HUES6 (cell line): ENCODE measurements around the gene ALS2.
"Not testable (repeated sequence)": the region's sequence is repeated elsewhere in the genome, so short reads cannot be mapped to it uniquely, and the experiment has no call there.

ENCODE experiments used
- H3K27ac ChIP-seq: 2 replicates; pipeline ENCODE4 v1.7.0; 2013; ENCODE audit warnings: low read depth, mild to moderate bottlenecking, low read length, inconsistent platforms
- H3K27me3 ChIP-seq: 2 replicates; pipeline ENCODE4 v1.6.1; 2013; ENCODE audit warnings: low read length; ENCODE audit not compliant: control insufficient read depth, insufficient read depth
- H3K36me3 ChIP-seq: 2 replicates; pipeline ENCODE4 v1.6.1; 2013; ENCODE audit warnings: low read length; ENCODE audit not compliant: control insufficient read depth, insufficient read depth
- H3K4me1 ChIP-seq: 2 replicates; pipeline ENCODE4 v1.6.1; 2013; ENCODE audit warnings: low read length; ENCODE audit not compliant: control insufficient read depth, insufficient read depth
- H3K4me3 ChIP-seq: 2 replicates; pipeline ENCODE4 v1.5.1; 2013; ENCODE audit warnings: low read depth, low read length
- H3K9ac ChIP-seq: one replicate; pipeline ENCODE4 v1.6.1; 2013; ENCODE audit warnings: mild to moderate bottlenecking, low read length
- H3K9me3 ChIP-seq: 2 replicates; pipeline ENCODE4 v1.6.1; 2013; ENCODE audit warnings: low read depth, low read length; ENCODE audit not compliant: control insufficient read depth, insufficient read depth

Gene ALS2

DNA sequence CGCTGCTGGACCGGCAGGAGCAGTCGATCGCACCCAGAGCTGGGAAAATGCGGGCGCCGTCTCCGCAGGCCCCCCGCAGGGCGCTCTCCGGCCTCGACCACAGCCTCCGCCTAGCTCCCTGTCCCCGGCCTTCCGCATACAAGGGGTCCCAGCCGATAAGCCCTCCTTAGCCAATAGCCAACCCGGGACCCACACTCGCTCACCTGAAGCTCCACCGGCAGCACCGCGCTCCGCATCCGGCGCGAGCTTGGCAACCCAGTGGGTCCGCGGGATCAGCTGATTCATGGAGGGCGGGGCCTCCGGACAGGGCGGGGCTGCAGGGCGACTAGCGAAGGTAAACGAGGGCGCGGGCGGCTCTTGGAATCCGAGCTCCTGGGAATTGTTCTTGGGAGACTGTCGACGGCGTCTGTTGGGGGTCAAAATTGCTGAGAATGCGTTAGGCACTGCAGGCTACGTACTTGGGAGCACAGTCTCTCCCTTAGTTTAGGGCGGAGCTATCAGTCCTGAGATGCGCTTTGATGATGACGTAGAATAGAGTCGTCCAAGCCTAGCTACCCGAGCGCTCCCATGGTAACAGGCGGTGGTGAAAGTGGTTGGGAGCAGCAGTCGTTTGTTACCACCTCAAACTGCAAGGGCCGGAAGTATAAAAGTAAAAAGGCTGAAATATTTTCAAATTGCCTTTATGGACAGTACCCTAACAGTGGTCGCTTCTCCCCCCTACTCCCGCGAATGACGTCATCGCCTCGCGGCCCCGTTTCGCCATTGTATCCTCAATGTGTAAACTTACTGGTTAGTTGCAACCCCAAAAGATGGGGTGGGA, at the start of gene ALS2:
Gene ALS2, minus strand, starts transcription at position 260 of the 820 bp plus-strand sequence. CDS start 12,048 bp downstream, outside the sequence.
- Histone ChIP-seq H3K4me3 (peak within 1 kb of the TSS; percentile 87), H3K4me1 (peaks cover 38% of the 10 kb centered on the region), H3K27me3 (no peaks in the 10 kb centered on the region), H3K9ac (peak within 1 kb of the TSS; percentile 87), H3K9me3 (no peaks in the 10 kb centered on the region), H3K36me3 (no peaks in the 10 kb centered on the region), H3K27ac (peak within 1 kb of the TSS; percentile 83)

DNA sequence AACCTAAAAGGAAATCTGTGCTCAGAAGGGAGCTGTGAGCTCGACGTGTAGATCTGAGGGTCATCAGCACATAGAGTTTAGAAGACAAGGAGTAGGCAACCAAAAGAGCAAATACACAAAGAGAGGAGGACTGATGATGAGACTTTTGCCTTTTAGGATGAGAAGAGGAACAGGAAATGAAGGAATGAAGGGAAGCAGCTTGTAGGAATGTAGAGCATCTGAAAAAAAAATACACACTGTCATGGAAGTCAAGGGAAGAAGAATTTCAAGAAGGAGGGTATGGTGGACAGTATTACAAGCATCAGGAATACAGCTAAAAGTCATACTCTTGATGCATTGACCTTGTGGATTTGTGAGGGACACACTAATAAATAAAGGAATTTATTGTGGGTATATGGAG, 47.5 kb upstream of the ALS2 start:
- Histone ChIP-seq H3K9me3 (no peaks in the 10 kb centered on the region), H3K4me3 (no peak overlapping the region), H3K27me3 (no peaks in the 10 kb centered on the region), H3K9ac (no peak overlapping the region), H3K4me1 (no peaks in the 10 kb centered on the region), H3K36me3 (no peaks in the 10 kb centered on the region), H3K27ac (no peak overlapping the region)

DNA sequence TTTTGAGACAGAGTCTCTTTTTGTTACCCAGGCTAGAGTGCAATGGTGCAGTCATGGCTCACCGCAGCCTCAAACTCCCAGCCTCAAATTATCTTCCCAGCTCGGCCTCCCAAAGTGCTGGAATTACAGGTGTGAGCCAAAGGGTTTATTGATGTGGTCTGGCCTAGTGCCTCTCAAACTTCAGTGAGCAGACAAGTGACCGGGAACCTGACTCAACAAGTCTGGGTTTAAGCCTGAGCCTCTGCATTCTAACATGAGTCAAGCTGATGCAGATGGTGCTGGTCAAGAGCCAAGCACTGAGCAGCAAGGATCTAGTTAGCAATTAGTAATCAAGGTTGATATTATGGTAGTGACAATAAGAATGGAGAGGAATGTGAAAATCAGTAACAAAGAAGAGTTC, 46.9 kb upstream of the ALS2 start:
- H3K36me3 ChIP-seq: no peaks in the 10 kb centered on the region
- no peak overlapping the region for H3K4me3 ChIP-seq
- H3K9ac ChIP-seq: no peak overlapping the region
- no peaks in the 10 kb centered on the region for H3K9me3 ChIP-seq
- H3K27ac ChIP-seq: no peak overlapping the region
- no peaks in the 10 kb centered on the region for H3K4me1 ChIP-seq
- H3K27me3 ChIP-seq: no peaks in the 10 kb centered on the region

DNA sequence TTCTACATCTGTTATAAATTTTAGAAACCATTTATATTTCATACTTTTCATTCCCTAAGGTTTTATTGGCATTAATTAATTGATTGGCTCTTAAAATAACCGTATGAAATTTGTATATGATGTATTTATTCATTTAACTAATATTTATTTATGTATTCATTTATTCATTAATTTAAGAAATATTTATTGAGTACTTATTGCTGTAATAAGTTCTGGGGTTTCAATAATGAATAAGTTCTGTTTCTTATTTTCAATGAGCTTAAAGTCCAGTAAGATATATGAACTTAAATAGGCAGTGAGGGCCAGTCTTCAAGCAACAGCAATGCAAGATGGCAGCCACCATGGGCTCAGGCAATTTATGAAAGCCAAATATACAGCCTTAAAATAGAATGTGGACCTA, 43.5 kb upstream of the ALS2 start:
- no peaks in the 10 kb centered on the region for H3K4me1 ChIP-seq
- no peak overlapping the region for H3K27ac ChIP-seq
- no peak overlapping the region for H3K4me3 ChIP-seq
- H3K36me3 ChIP-seq: no peaks in the 10 kb centered on the region
- no peak overlapping the region for H3K9ac ChIP-seq
- no peaks in the 10 kb centered on the region for H3K9me3 ChIP-seq
- no peaks in the 10 kb centered on the region for H3K27me3 ChIP-seq

DNA sequence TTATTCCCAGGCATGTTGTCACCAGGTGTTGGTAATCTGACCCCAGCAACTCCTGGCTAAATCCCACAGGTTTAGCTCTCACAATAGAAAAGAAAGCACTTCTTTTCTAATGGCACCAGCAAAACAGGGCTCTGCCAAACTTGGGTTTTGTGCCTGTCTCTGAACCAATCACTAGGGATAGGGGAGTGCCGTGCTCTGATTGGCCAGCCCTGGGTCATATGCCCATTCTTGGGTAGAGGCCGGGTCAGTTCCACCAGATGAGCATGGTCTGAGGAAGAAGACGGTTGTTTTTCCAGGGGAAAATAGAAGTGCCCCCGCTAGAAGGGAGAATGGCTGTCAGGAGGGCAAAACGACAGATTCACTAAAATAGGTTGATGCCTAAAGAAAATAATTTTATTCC, 40.3 kb upstream of the ALS2 start:
- H3K9ac ChIP-seq: no peak overlapping the region

DNA sequence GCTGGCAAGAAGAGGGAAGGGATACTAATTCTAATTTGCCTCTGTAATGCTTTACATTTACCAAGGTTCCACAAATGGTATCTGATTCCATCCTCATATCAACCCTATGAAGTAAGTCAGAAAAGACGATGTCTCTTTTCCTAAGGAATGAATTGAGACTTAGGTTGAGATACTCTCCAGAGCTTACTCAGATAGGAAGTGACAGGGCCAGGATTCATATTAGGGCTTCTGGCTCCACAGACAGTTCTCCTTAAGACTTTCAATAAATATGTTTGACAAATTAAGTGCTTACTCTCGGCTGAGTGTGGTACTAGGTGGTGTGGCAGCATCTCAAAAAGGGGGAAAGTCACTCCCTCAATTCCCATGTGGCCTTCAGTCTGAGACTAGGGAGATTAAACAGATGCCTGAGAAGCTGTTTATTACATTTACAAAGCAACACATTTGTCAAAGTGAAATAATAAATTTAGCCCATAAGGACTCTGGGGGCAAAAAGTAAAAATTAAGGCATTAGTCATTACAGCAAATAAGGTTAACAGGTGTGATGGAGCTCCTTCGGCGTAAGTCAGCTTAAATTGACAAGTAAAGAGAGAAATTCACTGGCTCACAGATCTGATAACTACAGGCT, 39.8 kb upstream of the ALS2 start:
- Histone ChIP-seq H3K27ac (no peak overlapping the region), H3K4me3 (no peak overlapping the region), H3K4me1 (peaks cover 7% of the 10 kb centered on the region; the same call in 1 of the 2 replicates), H3K36me3 (no peaks in the 10 kb centered on the region), H3K9me3 (peaks cover 5% of the 10 kb centered on the region; the same call in 1 of the 2 replicates), H3K9ac (no peak overlapping the region), H3K27me3 (no peaks in the 10 kb centered on the region)

More for the DNA sequence above, 40.3 kb upstream of the ALS2 start:
- Histone ChIP-seq H3K4me1 (peaks cover 7% of the 10 kb centered on the region; the same call in 1 of the 2 replicates), H3K4me3 (no peak overlapping the region), H3K9me3 (peaks cover 5% of the 10 kb centered on the region; the same call in 1 of the 2 replicates), H3K27ac (no peak overlapping the region), H3K36me3 (no peaks in the 10 kb centered on the region), H3K27me3 (no peaks in the 10 kb centered on the region)

DNA sequence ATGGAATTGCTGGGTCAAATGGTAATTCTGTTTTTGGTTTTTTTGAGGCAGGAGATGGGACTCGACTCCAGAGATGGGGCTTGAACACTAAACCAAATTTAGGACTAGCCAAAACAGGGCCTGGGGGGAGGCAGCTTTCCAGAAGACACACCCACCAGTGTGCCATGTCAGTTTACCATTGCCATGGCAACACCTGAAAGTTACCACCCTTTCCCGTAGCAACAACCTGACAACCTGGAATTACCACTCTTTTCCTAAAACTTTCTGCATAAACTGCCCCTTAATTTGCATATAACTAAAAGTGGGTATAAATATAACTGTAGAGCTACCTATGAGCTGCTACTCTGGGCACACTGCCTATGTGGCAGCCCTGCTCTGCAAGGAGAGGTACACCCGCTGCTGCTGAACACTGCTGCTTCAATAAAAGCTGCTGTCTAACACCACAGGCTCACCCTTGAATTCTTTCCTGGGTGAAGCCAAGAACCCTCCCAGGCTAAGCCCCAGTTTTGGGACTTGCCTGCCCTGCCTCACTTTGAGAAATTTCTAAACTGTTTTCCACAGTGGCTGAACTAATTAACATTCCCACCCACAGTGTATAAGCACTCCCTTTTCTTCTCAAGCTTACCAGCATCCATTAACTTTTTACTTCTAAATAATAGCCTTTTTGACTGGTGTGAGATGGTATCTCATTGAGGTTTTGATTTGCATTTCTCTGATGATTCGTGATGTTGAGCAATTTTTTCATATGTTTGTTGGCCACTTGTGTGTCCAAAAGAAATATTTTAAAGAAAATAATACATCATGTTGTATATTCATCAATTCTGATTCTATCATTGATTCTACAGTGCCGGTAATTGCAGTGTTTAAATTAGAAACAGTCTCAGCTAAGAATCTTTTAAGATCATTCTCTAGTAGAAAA, 36.2 kb upstream of the ALS2 start:
- Histone ChIP-seq H3K27me3 (no peaks in the 10 kb centered on the region), H3K36me3 (no peaks in the 10 kb centered on the region), H3K27ac (no peak overlapping the region), H3K4me3 (no peak overlapping the region), H3K9ac (no peak overlapping the region), H3K9me3 (peaks cover 5% of the 10 kb centered on the region; the same call in 1 of the 2 replicates), H3K4me1 (peaks cover 7% of the 10 kb centered on the region; the same call in 1 of the 2 replicates)

DNA sequence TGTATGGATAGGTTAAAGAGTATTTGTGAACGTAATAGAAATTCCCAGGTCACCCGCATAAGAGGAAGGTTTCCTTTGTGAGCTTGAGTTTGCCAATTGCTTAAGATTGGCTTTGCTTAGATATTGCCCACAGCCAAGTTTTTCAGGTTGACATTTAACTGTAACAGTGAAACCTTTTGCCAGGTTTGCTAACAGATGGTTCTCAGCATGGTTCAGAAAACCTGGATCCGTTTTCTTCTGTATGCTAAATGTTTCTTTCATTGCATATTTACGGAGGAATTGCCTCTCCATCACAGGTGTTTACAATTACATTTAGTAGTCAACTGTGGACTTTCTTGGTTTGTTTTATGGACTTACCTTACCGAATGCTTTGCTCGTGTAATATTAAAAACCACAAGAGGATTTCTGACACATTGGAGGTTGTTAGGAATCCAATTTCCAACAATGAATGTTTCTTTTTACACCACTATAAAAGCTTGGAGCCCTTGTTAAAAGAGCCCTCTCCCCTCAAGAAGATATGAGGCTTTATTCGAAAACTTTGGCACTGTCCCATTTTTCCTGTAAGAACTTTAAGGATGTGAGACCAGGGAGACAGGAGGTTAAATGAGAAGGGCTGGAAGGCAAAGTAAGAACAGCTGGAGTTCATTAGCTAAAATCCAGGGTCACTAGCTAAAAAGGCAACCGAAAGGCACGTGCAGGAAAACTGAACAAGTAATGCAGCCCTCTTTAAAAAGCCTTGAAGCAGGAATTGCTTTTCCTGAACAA, 33.4 kb upstream of the ALS2 start:
- H3K27me3 ChIP-seq: no peaks in the 10 kb centered on the region
- no peaks in the 10 kb centered on the region for H3K36me3 ChIP-seq
- H3K4me1 ChIP-seq: peaks cover 7% of the 10 kb centered on the region; the same call in 1 of the 2 replicates
- no peak overlapping the region for H3K27ac ChIP-seq
- H3K9ac ChIP-seq: no peak overlapping the region
- H3K9me3 ChIP-seq: peaks cover 5% of the 10 kb centered on the region; the same call in 1 of the 2 replicates
- H3K4me3 ChIP-seq: no peak overlapping the region

DNA sequence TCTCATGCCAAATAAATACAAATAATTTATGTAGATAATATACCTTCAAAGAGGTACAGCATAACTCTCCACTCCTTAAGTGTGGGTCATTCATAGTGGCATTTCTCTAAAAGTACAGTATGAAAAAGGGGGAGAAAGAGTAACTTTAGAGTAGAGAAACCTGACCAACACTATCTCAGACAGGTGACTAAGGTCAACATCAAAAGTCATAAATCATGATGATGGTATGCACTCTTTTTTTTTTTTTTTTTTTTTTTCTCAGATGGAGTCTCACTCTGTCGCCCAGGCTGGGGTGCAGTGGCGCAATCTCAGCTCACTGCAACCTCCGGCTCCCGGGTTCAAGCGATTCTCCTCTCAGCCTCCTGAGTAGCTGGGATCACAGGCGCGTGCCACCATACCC, 29.9 kb upstream of the ALS2 start:
- H3K4me1 ChIP-seq: peaks cover 16% of the 10 kb centered on the region
- H3K27me3 ChIP-seq, H3K27ac ChIP-seq, H3K9ac ChIP-seq, H3K9me3 ChIP-seq, H3K4me3 ChIP-seq, H3K36me3 ChIP-seq: not testable (repeated sequence)

DNA sequence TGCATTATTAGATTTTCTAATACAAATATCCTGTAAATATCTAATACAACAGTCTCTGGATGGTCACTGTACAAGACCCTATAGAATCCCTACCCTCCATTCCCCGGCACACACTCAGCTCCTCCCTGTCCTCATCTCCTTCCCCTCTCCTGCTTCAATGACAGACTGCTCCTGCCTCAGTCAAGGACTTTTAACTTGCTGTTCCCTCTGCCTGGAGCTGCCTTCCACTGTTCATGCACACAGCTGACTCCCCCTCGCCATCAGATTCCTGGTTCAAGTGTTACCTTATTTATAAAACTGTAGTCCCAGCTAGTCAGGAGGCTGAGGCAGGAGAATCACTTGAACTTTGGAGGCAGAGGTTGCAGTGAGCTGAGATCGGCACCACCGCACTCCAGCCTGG, 28.9 kb upstream of the ALS2 start:
- Histone ChIP-seq H3K9me3 (no peaks in the 10 kb centered on the region), H3K36me3 (no peaks in the 10 kb centered on the region), H3K27ac (no peak overlapping the region), H3K27me3 (no peaks in the 10 kb centered on the region), H3K4me1 (peaks cover 16% of the 10 kb centered on the region), H3K4me3 (no peak overlapping the region), H3K9ac (peak overlapping the region; percentile 33)
